ENCODE data around the gene NR2C2AP. TPM values are rescaled to one million over a fixed set of nuclear protein-coding genes. Genes with fewer than 3 reads are reported as not detected.

Gene NR2C2AP
- total RNA-seq, 2 donors from 2014 or later, result 4.3 to 8.1 TPM

DNA sequence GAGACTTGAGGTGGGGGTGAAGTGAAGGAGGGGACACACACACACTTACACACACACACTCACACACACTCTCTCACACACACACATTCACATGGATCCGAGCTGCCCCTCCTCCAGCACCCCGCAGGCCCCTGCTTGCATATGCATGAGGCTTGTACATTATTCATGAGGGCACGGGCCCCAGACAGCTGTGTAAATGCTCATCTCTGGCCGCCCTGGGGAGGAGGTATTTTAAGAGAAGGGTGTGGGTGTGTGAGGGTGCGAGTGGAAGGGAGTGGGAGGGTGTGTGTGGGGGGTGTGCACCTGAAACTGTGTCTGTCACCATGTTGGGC is 10.9 kb upstream of the NR2C2AP start:
- no peaks in the 10 kb centered on the region for H3K9me3 ChIP-seq
- TF ChIP-seq, protein P1, sequence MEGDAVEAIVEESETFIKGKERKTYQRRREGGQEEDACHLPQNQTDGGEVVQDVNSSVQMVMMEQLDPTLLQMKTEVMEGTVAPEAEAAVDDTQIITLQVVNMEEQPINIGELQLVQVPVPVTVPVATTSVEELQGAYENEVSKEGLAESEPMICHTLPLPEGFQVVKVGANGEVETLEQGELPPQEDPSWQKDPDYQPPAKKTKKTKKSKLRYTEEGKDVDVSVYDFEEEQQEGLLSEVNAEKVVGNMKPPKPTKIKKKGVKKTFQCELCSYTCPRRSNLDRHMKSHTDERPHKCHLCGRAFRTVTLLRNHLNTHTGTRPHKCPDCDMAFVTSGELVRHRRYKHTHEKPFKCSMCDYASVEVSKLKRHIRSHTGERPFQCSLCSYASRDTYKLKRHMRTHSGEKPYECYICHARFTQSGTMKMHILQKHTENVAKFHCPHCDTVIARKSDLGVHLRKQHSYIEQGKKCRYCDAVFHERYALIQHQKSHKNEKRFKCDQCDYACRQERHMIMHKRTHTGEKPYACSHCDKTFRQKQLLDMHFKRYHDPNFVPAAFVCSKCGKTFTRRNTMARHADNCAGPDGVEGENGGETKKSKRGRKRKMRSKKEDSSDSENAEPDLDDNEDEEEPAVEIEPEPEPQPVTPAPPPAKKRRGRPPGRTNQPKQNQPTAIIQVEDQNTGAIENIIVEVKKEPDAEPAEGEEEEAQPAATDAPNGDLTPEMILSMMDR (IDR thresholded peaks at IDR 0.05), result no peak
- no peak overlapping the region for H3K4me3 ChIP-seq
- H3K27me3 ChIP-seq, result peaks cover 5 to 15% of the 10 kb centered on the region in 2 donors
- H3K36me3 ChIP-seq, result no peaks in the 10 kb centered on the region
- DNase-seq (ENCODE audit: low spot score), result no peak
- H3K27ac ChIP-seq, result no peak overlapping the region
- H3K4me1 ChIP-seq, result no peaks in the 10 kb centered on the region

DNA sequence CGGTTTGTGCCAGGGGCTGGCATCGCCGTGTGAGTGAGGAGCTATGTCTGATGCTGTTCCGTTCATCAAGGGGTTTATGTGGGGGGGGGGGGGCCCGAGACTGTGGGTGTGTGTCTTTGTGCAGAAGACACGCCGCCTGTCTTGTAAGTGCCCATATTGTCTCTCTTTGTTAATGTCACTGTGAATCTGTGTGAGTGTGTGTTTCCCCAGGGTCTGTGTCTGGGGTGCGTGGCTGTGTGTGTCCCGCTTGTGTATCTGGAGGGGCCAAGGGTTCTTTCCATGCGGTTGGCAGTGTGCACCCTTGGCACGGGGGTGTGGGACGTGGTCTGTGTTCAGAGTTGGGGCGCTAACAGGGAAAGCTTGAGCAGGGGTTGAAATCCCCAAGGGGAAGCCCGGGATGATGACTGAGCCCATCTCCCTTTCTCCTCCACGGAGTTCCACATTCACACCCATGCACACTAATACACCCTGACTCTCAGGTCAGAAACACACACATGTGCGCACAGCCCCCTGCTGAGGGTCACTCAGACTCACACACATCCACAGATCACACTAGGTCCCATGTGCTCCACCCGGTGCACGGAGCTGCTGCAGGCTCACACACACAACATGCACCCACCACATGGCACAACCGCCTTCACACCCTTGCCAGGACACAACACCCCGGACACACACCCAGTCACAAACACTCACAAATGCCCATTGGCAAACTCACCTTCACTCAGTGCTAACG is 10.4 kb upstream of the NR2C2AP start:
- Histone ChIP-seq H3K4me3 (no peak overlapping the region), H3K36me3 (no peaks in the 10 kb centered on the region), H3K9me3 (no peaks in the 10 kb centered on the region), H3K27ac (no peak overlapping the region), H3K4me1 (no peaks in the 10 kb centered on the region), H3K27me3 (peaks cover 5 to 15% of the 10 kb centered on the region in 2 donors)
- TF ChIP-seq, protein P1 (IDR thresholded peaks at IDR 0.05), result no peak
- DNase-seq (ENCODE audit: low spot score), result no peak

DNA sequence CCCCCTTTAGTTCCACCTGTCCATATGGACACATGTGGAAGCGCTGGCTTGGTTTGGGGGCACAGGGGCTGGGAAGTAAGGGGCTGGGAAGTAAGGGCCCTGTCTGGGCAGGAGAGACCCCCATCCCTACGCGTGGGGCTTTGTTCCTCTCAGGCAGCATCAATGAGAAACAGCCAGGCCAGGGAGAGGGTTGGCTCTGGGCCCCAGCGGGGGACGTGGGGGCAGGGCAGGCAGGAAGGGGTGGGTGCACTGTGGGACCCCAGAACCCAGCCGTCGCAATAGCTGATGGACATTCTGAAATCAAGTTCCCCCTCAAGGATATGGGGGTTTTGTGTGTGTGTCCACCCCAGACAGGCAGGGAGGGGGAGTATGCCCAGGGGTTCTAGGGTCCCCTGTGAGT is 9.7 kb upstream of the NR2C2AP start:
- TF ChIP-seq, protein P1 (IDR thresholded peaks at IDR 0.05), result no peak
- no peaks in the 10 kb centered on the region for H3K36me3 ChIP-seq
- DNase-seq (ENCODE audit: low spot score), result no peak
- peaks cover 5 to 15% of the 10 kb centered on the region in 2 donors for H3K27me3 ChIP-seq
- H3K27ac ChIP-seq, result no peak overlapping the region
- no peaks in the 10 kb centered on the region for H3K4me1 ChIP-seq
- no peak overlapping the region for H3K4me3 ChIP-seq
- no peaks in the 10 kb centered on the region for H3K9me3 ChIP-seq

DNA sequence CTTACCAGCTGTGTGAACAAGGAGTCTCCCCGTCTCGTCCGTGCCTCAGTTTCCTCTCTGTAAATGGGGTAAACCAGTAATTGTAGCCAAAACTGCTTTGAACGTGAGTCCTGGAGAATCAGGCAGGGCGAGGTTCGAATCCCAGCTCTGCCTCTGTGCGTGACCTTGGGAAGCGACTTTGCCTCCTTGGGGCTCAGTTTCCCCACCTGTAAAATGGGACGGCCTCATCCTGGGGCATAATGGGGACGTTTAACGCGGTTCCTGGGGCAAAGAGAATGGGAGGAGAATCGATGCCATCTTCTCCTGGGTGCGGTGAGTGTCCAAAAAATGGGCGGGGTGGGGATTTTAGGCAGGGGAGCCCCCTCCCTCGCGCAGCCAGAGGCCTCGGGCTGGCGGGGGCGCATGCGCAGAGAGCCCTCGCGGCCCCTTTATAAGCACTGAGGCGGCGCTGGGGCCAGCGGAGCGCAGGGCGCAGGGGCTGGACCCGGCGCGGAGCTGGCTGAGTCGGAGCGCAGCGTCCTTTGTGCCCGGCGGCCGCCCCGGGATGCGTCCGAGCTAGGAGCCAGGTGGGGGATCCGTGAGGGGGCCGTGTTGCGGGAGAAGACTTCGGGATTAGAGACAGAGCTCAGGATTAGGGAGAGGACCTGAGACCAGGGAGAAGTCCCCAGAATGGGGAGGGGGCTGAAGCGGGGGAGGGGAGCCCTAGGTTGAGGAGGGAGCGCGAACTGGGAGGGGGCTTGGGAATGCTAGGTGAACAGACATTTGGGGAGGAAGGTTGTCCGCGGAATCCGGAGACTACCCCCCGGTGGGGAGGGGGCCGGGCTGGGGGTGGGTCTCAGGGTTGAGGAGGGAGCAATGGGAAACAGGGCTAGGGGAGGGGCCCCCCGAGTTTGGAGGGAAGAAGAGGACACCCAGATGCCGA is 8.5 kb upstream of the NR2C2AP start, which contains the start of gene NCAN:
NCAN (plus strand) TSS at position 460 of the 922 bp plus-strand sequence. CDS start 4,996 bp downstream, outside the sequence.
- no peak for DNase-seq (ENCODE audit: low spot score)
- peaks cover 5 to 15% of the 10 kb centered on the region in 2 donors for H3K27me3 ChIP-seq
- no peaks in the 10 kb centered on the region for H3K4me1 ChIP-seq
- TF ChIP-seq, protein P1 (IDR thresholded peaks at IDR 0.05), result no peak
- no peaks in the 10 kb centered on the region for H3K36me3 ChIP-seq
- H3K9me3 ChIP-seq, result no peaks in the 10 kb centered on the region
- no peak within 1 kb of the TSS for H3K27ac ChIP-seq
- no peak within 1 kb of the TSS for H3K4me3 ChIP-seq

DNA sequence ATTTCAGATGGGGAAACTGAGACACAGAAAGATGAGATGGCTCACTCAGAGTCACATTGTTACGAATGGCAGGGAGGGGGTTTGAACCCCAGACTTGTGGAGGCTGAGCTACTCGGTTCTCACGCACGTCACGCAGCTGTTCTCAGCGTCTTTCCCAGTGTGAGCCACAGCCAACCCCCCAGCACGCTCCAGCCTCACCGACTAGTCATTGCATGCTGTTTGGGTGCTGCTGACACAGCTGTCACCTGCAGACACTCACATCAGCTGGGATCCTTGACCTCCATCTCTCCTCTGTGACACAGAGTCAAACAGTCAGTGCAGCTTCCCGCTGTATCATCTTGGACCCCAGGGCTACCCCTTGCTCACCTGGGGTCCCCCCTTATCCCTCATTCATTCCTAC is 6.2 kb upstream of the NR2C2AP start:
- Histone ChIP-seq H3K36me3 (no peaks in the 10 kb centered on the region), H3K9me3 (no peaks in the 10 kb centered on the region), H3K4me3 (no peak overlapping the region), H3K27me3 (peaks cover 5 to 15% of the 10 kb centered on the region in 2 donors), H3K4me1 (no peaks in the 10 kb centered on the region), H3K27ac (no peak overlapping the region)
- TF ChIP-seq, protein P1 (IDR thresholded peaks at IDR 0.05), result no peak
- no peak for DNase-seq (ENCODE audit: low spot score)

Measured in right atrium auricular region (tissue), 2 donors.